SK-N-MC (cell line): ENCODE results near the gene COX6B1.

Experiments used
- EZH2 ChIP-seq: fragments of 200-600 bp; sonication (generic); IDR thresholded peaks from one replicate; pipeline ENCODE4 v1.6.1; 2017; ENCODE audit warnings: antibody characterized with exemption
- FOXP2 ChIP-seq: optimal IDR thresholded peaks from 2 replicates; pipeline ENCODE3; 2011; ENCODE audit warnings: mild to moderate bottlenecking, moderate library complexity; ENCODE audit not compliant: insufficient read depth; ENCODE audit errors: extremely low read length, control extremely low read depth
- POLR2AphosphoS5 ChIP-seq: IDR thresholded peaks from 2 replicates; pipeline ENCODE4 v1.6.1; 2012; ENCODE audit warnings: mild to moderate bottlenecking, low read depth, low read length, borderline replicate concordance

- TF ChIP-seq POLR2AphosphoS5 (no peak), EZH2 (no peak), FOXP2 (no peak)
Observed at GRCh38 chr19:35619290-35619923, 28.7 kb upstream of the COX6B1 start.
